ENCODE measurements around the gene TLK1.

DNA sequence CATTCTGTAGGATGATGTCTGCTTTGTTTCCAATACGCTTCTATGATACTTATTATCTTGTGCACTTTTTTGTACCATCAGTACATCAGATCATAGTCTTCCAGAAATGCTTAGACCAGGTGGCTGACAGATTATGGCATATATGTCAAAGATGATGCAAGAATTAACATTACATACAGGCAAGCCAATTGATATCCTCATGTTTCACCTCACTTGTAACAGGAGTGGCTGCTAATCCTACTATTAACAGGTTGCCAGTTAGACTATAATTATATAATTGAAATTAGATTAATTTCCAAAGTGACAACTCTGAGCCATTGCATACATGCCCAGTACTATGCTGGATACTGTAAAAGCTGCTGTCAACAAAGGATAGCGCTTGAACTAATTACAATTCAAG lies 77.2 kb downstream of the TLK1 start:
- TF ChIP-seq ZNF565 (CRISPR knock-in tag; conservative IDR thresholded peaks at IDR 0.05; ENCODE audit: low read depth) (no peak), ESRRG (CRISPR knock-in tag; IDR thresholded peaks at IDR 0.05) (no peak), ZC3H10 (CRISPR knock-in tag; IDR thresholded peaks at IDR 0.05) (no peak), TOX (CRISPR knock-in tag; IDR thresholded peaks at IDR 0.05; ENCODE audit: borderline replicate concordance) (no peak)
